NT2/D1 (cell line): ENCODE results near the gene NXPH1.

Source experiments
- DNase-seq: peaks from one replicate; pipeline ENCODE4 v3.0.0-alpha.2; 2011; ENCODE audit warnings: low read depth, low spot score
- H3K27me3 ChIP-seq: 2 replicates; pipeline ENCODE4 v1.6.0; 2011; ENCODE audit warnings: mild to moderate bottlenecking; ENCODE audit not compliant: insufficient read length, insufficient read depth
- H3K36me3 ChIP-seq: 2 replicates; pipeline ENCODE4 v1.6.1; 2011; ENCODE audit warnings: mild to moderate bottlenecking, low read length, mixed read lengths; ENCODE audit not compliant: insufficient read depth, insufficient read length
- H3K4me1 ChIP-seq: 2 replicates; pipeline ENCODE4 v1.5.1; 2011; ENCODE audit not compliant: insufficient read depth, insufficient read length
- H3K4me3 ChIP-seq: 2 replicates; pipeline ENCODE4 v1.5.1; 2011; ENCODE audit warnings: low read depth; ENCODE audit not compliant: insufficient read length
- H3K9ac ChIP-seq: 2 replicates; pipeline ENCODE4 v1.6.0; 2011; ENCODE audit warnings: low read depth; ENCODE audit not compliant: insufficient read length
- H3K9me3 ChIP-seq: 2 replicates; pipeline ENCODE4 v1.5.1; 2011; ENCODE audit warnings: mild to moderate bottlenecking, low read length; ENCODE audit not compliant: insufficient read depth
- SUZ12 ChIP-seq: IDR thresholded peaks from 2 replicates; pipeline ENCODE4 v1.6.1; 2011; ENCODE audit not compliant: insufficient read length, insufficient read depth; ENCODE audit errors: extremely low read depth
- YY1 ChIP-seq: IDR thresholded peaks from 2 replicates; pipeline ENCODE4 v1.6.1; 2011; ENCODE audit not compliant: insufficient read length, insufficient read depth
- ZNF274 ChIP-seq: IDR thresholded peaks from 2 replicates; pipeline ENCODE4 v1.6.1; 2011; ENCODE audit warnings: mild to moderate bottlenecking, low read depth, low read length

Gene NXPH1

GRCh38 chr7:8625612-8626011 lies 192.2 kb downstream of the NXPH1 start:
- Histone ChIP-seq H3K4me1 (no peaks in the 10 kb centered on the region), H3K36me3 (no peaks in the 10 kb centered on the region), H3K27me3 (no peaks in the 10 kb centered on the region), H3K9me3 (no peaks in the 10 kb centered on the region), H3K9ac (no peak overlapping the region), H3K4me3 (no peak overlapping the region)
- DNase-seq = no peak
- TF ChIP-seq SUZ12 (no peak), ZNF274 (no peak), YY1 (no peak)

DNA sequence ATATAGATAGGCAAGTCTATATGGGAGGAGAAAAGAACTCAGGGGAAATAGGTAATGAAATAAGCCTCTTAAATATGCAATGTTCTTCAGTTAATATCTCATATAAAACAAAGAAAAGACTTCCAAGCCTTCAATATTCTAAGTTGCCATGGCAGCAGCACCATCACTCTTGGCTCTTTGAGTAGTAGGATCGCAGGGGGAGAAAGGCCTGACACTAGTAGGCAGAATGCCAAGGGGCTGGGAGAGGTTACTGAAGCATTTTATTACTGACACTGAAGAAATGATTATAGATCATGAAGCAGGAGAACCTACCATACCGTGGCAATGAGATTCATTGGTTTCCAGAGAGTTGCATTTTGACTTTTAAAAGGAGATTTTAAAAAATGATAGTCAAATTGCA lies 193.9 kb downstream of the NXPH1 start:
- H3K36me3 ChIP-seq = no peaks in the 10 kb centered on the region
- H3K4me3 ChIP-seq = no peak overlapping the region
- H3K9ac ChIP-seq = no peak overlapping the region
- TF ChIP-seq SUZ12 = no peak
- H3K9me3 ChIP-seq = no peaks in the 10 kb centered on the region
- H3K4me1 ChIP-seq = no peaks in the 10 kb centered on the region
- DNase-seq = no peak
- H3K27me3 ChIP-seq = no peaks in the 10 kb centered on the region

DNA sequence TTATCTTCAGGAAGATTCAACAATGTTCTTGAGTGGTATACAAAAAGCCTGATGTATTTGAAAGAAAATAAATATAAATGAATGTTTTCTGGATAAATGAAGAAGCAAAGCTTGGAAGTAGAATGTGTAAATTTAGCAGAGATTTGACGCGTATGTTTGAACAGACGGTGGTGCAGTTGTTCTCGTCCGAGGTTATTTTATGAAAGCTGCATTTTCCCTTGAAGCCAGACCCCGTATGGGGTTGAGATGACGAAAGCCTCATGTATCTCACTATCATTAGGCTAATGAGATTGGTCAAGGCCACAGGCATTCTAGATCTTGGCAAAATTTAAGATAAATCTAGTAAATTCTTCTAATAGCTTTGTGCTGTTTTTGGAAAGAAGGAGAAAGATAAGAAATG lies 195.2 kb downstream of the NXPH1 start:
- TF ChIP-seq ZNF274 = no peak
- TF ChIP-seq YY1 = no peak
- no peak for TF ChIP-seq SUZ12
- DNase-seq = no peak
- no peak overlapping the region for H3K4me3 ChIP-seq
- H3K9me3 ChIP-seq = no peaks in the 10 kb centered on the region
- no peaks in the 10 kb centered on the region for H3K27me3 ChIP-seq
- no peak overlapping the region for H3K9ac ChIP-seq
- no peaks in the 10 kb centered on the region for H3K4me1 ChIP-seq
- H3K36me3 ChIP-seq = no peaks in the 10 kb centered on the region

- TF ChIP-seq ZNF274 (no peak), YY1 (no peak), SUZ12 (no peak)
- H3K9ac ChIP-seq = no peak overlapping the region
- no peaks in the 10 kb centered on the region for H3K36me3 ChIP-seq
- no peaks in the 10 kb centered on the region for H3K4me1 ChIP-seq
- no peaks in the 10 kb centered on the region for H3K27me3 ChIP-seq
- H3K4me3 ChIP-seq = no peak overlapping the region
- no peak for DNase-seq
- no peaks in the 10 kb centered on the region for H3K9me3 ChIP-seq
Observed at GRCh38 chr7:8629504-8629903, 196.1 kb downstream of the NXPH1 start.

GRCh38 chr7:8637322-8637721 lies 203.9 kb downstream of the NXPH1 start:
- Histone ChIP-seq H3K36me3 (no peaks in the 10 kb centered on the region), H3K4me3 (no peak overlapping the region), H3K27me3 (no peaks in the 10 kb centered on the region), H3K9ac (no peak overlapping the region), H3K4me1 (no peaks in the 10 kb centered on the region), H3K9me3 (no peaks in the 10 kb centered on the region)
- DNase-seq = no peak
- TF ChIP-seq YY1 (no peak), ZNF274 (no peak), SUZ12 (no peak)

GRCh38 chr7:8638076-8638475 lies 204.7 kb downstream of the NXPH1 start:
- no peak overlapping the region for H3K4me3 ChIP-seq
- no peaks in the 10 kb centered on the region for H3K36me3 ChIP-seq
- H3K9ac ChIP-seq = no peak overlapping the region
- no peaks in the 10 kb centered on the region for H3K27me3 ChIP-seq
- no peak for TF ChIP-seq SUZ12
- no peak for TF ChIP-seq YY1
- TF ChIP-seq ZNF274 = no peak
- no peak for DNase-seq
- H3K4me1 ChIP-seq = no peaks in the 10 kb centered on the region
- no peaks in the 10 kb centered on the region for H3K9me3 ChIP-seq

DNA sequence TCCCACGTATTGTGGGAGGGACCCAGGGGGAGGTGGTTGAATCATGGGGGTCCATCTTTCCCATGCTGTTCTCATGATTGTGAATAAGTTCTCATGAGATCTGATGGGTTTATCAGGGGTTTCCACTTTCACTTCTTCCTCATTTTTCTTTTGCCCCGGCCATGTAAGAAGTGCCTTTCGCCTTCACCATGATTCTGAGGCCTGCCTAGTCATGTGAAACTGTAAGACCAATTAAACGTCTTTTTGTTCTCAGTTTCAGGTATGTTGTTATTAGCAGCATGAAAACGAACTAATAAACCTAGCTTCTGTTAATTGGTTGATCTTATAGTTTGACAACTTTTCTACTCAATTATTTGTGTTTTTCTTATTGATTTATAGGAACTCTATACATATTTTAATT lies 206.3 kb downstream of the NXPH1 start:
- Histone ChIP-seq H3K9ac (no peak overlapping the region), H3K27me3 (no peaks in the 10 kb centered on the region), H3K36me3 (no peaks in the 10 kb centered on the region), H3K4me3 (no peak overlapping the region), H3K4me1 (no peaks in the 10 kb centered on the region), H3K9me3 (no peaks in the 10 kb centered on the region)
- no peak for TF ChIP-seq YY1
- DNase-seq = no peak

- no peak for DNase-seq
- no peaks in the 10 kb centered on the region for H3K9me3 ChIP-seq
- no peak overlapping the region for H3K9ac ChIP-seq
- H3K4me3 ChIP-seq = no peak overlapping the region
- H3K4me1 ChIP-seq = no peaks in the 10 kb centered on the region
- H3K36me3 ChIP-seq = no peaks in the 10 kb centered on the region
- no peaks in the 10 kb centered on the region for H3K27me3 ChIP-seq
- no peak for TF ChIP-seq ZNF274
- no peak for TF ChIP-seq YY1
- TF ChIP-seq SUZ12 = no peak
Observed at GRCh38 chr7:8640671-8641070, 207.3 kb downstream of the NXPH1 start.
